GM21737 (cell line): Measurements from ENCODE around the gene EML4.

Experiments used
- ATAC-seq: cut with Tn5 transposase; IDR thresholded peaks from one replicate; pipeline ENCODE4 v1.9.1; 2021; ENCODE audit warnings: mild to moderate bottlenecking, moderate library complexity; ENCODE audit not compliant: unreplicated experiment

EML4 gene

GRCh38 chr2:42298996-42299754 lies 130.0 kb downstream of the EML4 start:
- ATAC-seq, result no peak

GRCh38 chr2:42300527-42300926 lies 131.4 kb downstream of the EML4 start:
- no peak for ATAC-seq

GRCh38 chr2:42303252-42303651 lies 134.1 kb downstream of the EML4 start:
- no peak for ATAC-seq

GRCh38 chr2:42304059-42304713 lies 135.0 kb downstream of the EML4 start:
- ATAC-seq, result no peak

GRCh38 chr2:42307180-42307579 lies 138.0 kb downstream of the EML4 start:
- no peak for ATAC-seq

DNA sequence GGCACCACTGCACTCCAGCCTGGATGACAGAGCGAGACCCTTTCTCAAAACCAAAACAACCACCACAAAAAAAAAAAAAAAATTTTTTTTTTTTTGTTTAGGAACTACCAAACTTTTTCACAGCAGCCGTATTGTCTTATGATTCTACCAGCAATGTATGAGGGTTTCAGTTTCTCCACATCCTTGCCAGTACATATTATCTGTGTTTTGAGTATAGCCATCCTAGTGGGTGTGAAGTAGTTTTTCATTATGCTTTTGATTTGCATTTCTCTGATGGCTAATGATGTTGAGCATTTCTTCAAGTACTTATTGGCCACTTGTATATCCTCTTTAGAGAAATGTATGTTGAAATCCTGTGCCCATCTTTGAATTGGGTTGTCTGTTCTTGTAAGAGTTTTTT lies 140.2 kb downstream of the EML4 start:
- ATAC-seq, result no peak

DNA sequence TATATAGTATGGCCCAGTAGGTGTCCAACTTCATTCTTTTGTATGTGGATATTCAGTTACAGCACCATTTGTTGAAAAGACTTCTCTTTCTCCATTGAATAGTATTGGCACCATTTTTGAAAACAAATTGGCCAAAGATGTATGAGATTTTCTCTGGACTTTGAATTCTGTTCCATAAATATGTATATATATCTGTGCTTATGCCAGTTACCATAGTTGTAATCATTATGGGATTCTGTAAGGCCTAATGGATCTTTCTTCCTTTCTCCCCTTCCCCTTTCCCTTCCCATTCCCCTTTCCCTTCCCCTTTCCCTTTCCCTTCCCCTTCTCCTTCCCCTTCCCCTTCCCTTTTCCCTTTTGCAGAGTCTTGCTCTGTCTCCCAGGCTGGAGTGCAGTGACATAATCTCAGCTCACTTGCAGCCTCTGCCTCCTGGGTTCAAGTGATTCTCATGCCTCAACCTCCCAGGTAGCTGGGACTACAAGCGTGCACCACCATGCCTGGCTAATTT lies 140.9 kb downstream of the EML4 start:
- no peak for ATAC-seq

DNA sequence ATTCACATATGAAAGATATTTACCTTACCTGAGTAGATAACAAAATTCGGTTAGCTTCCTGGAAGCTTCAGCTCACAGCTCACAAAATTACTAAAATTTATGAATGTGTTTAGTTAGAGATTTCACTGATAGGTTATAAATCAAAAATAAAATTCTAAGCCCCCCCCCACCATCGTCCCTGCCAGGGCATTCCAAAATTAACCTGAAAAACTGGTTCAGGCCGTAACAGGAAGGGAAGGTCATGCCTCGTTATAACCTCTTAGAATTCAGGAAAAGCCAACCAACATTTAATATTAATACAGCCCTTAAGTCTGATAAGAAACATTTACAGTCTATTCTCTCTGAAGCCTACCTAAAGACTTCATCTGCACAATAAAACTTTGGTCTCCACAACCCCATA lies 143.0 kb downstream of the EML4 start:
- ATAC-seq, result no peak

GRCh38 chr2:42314892-42315468 lies 145.8 kb downstream of the EML4 start:
- no peak for ATAC-seq

GRCh38 chr2:42315844-42316470 lies 146.8 kb downstream of the EML4 start:
- ATAC-seq, result no peak

- no peak for ATAC-seq
These were observed 147.8 kb downstream of the EML4 start for GRCh38 chr2:42316910-42317309.

DNA sequence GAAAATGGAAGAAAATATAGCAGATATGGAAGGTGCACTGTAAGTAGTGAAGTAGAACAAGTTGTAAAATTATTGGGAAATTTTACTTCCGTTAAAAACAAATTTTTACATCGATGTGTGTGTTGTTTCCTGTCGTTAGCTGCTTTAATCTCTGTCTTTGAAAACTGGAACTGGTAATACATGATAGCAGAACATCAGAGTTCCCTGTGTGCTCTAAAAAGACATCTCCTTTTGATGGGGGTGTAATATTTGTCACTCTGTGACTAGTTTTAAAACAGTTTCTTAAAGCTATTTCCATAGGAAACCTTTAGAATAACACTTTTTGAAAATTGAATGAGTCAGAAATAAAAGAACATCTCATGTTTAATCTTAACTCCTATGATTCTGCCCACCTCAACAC lies 148.3 kb downstream of the EML4 start:
- no peak for ATAC-seq

DNA sequence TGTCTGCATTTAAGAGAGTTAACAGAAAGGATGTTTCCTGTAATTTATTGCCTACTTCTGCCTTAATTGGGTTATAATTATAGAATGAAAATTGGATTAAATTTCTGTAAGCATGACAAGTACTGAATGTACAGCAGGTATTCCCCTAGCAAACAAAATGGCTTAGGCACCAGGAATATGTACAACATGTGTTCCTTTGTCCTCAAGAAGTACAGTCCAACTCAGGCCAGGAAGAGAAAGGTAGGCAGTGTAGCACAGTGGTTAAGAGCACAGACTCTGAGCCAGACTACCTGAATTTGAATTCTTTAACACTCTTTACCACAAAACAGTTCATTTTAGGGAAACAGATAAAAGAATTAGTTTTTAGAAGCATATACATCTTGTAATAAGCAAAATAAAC lies 148.8 kb downstream of the EML4 start:
- ATAC-seq, result no peak

GRCh38 chr2:42319265-42319664 lies 150.1 kb downstream of the EML4 start:
- ATAC-seq, result no peak

DNA sequence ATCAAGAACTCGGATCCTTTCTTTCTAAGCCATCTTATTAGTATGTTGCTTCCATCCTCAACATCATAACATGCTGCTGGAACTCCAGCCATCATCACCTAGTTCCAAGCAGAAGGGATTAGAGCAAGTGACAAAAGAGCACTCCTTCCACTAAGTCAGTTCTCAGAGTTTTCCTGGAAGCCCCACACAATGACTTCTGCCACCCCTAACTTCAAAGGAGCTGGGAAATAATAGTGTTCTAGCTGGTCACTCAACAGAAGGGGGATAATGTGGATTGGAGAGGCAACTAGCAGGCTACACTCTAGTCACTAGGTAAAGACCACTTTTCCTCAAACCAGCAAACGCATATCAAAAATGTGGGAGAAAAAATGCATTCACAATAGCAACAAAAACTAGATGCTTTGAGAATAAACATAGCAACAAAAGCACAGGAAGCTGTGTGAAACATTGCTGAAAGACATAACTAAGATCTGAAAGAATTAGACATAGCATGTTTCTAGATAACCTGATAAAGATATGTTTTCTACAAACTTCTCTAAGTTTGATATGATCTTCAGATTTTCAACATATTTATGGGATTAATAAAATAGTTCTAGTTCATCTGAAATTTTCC lies 152.4 kb downstream of the EML4 start:
- no peak for ATAC-seq

DNA sequence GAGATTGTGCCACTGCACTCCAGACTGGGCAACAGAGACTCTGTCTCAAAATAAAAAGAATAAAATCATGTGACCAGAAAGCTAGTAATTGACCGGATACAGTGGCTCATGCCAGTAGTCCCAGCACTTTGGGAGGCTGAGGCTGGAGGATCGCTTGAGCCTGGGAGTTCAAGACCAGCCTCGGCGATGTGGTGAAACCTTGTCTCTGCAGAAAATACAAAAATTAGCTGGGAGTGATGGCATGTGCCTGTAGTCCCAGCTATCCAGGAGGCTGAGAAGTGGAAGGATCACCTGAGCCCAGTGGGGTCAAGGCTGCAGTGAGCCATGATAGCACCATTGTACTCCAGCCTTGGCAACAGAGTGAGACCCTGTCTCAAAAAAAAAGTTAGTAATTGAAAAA lies 155.1 kb downstream of the EML4 start:
- no peak for ATAC-seq

DNA sequence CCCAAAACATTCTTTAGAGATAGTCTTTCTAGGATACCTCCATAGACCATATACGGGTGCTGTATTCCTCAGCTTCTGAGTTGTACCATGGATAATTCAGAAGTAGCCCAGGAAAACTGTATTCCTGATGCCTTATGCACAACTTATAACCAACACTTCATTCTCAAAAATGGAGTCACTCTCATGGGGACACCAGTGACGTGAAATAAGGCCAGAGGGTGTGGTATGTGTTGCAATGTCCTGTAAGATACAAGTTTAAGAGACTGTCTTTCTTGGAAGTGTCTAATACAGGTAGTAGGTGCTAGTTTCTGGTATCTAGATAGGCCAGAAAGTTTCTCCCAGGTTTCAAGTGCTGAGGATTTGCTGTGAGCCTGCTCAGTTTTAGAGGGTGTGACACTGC lies 155.8 kb downstream of the EML4 start:
- no peak for ATAC-seq

DNA sequence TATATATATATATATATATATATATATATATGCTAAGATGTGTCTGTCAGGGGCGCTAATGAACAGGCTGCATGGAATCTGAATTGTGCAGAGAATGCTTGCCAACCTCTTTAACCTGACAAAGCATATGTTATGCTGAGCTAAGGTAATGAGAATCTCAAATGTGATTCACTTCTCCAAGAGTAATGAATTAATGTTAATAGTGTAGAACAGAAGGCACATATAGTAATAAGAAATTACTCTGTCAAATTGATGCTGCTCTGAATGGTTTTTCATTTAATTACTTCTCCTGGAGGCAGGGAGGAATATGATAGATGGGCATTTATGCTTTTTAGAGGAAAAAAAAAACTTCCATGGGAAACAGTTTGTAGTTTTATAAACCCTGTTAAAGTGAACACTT lies 156.5 kb downstream of the EML4 start:
- no peak for ATAC-seq

GRCh38 chr2:42327125-42327524 lies 158.0 kb downstream of the EML4 start:
- no peak for ATAC-seq

DNA sequence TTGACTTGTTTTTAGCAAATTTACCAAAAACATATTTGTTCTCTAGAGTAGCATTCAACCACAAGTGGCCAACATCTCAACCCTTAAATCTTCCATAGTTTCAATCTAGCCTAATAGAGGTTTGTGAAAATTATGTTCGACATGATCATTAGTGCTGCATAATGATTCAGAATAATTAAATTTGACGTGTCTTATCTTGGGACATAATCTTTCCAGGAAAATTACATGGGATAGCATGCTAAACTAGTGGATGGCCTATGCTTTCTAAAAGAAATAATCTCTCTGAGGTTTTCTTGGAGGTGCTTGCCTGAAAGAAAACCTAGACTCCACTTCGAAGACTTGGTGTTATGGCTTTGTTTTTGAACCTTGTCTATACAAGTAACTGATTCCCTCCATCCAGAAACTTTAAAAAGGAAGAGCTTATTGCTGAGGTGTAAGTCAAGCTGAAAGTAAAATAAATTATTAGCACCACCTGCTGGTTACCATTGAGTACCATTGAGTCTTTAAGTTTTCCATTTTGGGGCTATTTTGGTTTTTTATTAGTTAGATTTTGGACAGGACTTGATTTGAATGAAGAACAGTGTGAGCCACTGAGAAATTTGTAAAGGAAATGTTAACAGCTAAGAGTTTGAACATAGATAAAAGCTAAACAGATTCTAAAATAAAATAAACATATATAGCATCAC lies 159.1 kb downstream of the EML4 start:
- ATAC-seq, result no peak

GRCh38 chr2:42328923-42329322 lies 159.8 kb downstream of the EML4 start:
- no peak for ATAC-seq
